Neural cell (in vitro differentiated cells): ENCODE results near the gene PYGB. TPM values are rescaled to one million over a fixed set of nuclear protein-coding genes. Genes with fewer than 3 reads are reported as not detected.
"Not testable (repeated sequence)": the region's sequence is repeated elsewhere in the genome, so short reads cannot be mapped to it uniquely, and the experiment has no call there.

ENCODE experiments used
- H2AFZ ChIP-seq: fragments of 200-600, 300-800 bp; sonication (generic), shearing (Covaris generic); 2 replicates; pipeline ENCODE4 v1.6.0; 2014; ENCODE audit warnings: low read depth, mild to moderate bottlenecking, antibody characterized with exemption, low read length, moderate library complexity
- H3F3A ChIP-seq: fragments of 200-600 bp; shearing (Covaris generic); 2 replicates; pipeline ENCODE4 v1.6.1; 2016; ENCODE audit warnings: mild to moderate bottlenecking, moderate library complexity, mixed read lengths, antibody characterized with exemption, low read length; ENCODE audit not compliant: insufficient read depth, poor library complexity, severe bottlenecking
- H3K27ac ChIP-seq: fragments of 200-600, 300-800 bp; sonication (generic), shearing (Covaris generic); 2 replicates; pipeline ENCODE4 v1.5.1; 2014; ENCODE audit warnings: mild to moderate bottlenecking, low read length, moderate library complexity
- H3K27me3 ChIP-seq: fragments of 300-800, 200-600 bp; sonication (generic), shearing (Covaris generic); 2 replicates; pipeline ENCODE4 v1.6.0; 2014; ENCODE audit warnings: mild to moderate bottlenecking, low read depth, low read length, moderate library complexity; ENCODE audit not compliant: insufficient read depth
- H3K36me3 ChIP-seq: fragments of 300-800, 200-600 bp; sonication (generic), shearing (Covaris generic); 2 replicates; pipeline ENCODE4 v1.5.1; 2014; ENCODE audit warnings: mild to moderate bottlenecking, antibody characterized with exemption, low read length, moderate library complexity; ENCODE audit not compliant: insufficient read depth
- H3K4me2 ChIP-seq: fragments of 300-800, 200-600 bp; sonication (generic), shearing (Covaris generic); 2 replicates; pipeline ENCODE4 v1.6.0; 2014; ENCODE audit warnings: mild to moderate bottlenecking, low read length
- H3K4me3 ChIP-seq: fragments of 300-800, 200-600 bp; sonication (generic), shearing (Covaris generic); 2 replicates; pipeline ENCODE4 v1.5.1; 2014; ENCODE audit warnings: mild to moderate bottlenecking, low read length, moderate library complexity
- H3K79me2 ChIP-seq: fragments of 200-600 bp; shearing (Covaris generic); replicated peaks from 2 replicates; pipeline ENCODE4 v1.6.0; 2014; ENCODE audit warnings: mild to moderate bottlenecking, low read length, moderate library complexity; ENCODE audit not compliant: insufficient read depth
- H3K9ac ChIP-seq: fragments of 300-800, 200-600 bp; sonication (generic), shearing (Covaris generic); 2 replicates; pipeline ENCODE4 v1.6.1; 2016; ENCODE audit warnings: mild to moderate bottlenecking, low read length, mixed read lengths
- H3K9me2 ChIP-seq: fragments of 200-600 bp; shearing (Covaris generic); 2 replicates; pipeline ENCODE4 v1.6.1; 2016; ENCODE audit warnings: mild to moderate bottlenecking, low read length, mixed read lengths; ENCODE audit not compliant: insufficient read depth
- H3K9me3 ChIP-seq: fragments of 200-600, 300-800 bp; sonication (generic), shearing (Covaris generic); 2 replicates; pipeline ENCODE4 v1.6.1; 2016; ENCODE audit warnings: mild to moderate bottlenecking, mixed run types, low read length, moderate library complexity, mixed read lengths
- H4K20me1 ChIP-seq: fragments of 200-600 bp; shearing (Covaris generic); 2 replicates; pipeline ENCODE4 v1.6.1; 2016; ENCODE audit warnings: mild to moderate bottlenecking, mixed run types; ENCODE audit not compliant: insufficient read depth
- EP300 ChIP-seq: fragments of 450-650 bp; conservative IDR thresholded peaks from 2 replicates; pipeline ENCODE4 v1.6.1; 2014; ENCODE audit warnings: antibody characterized with exemption, mild to moderate bottlenecking, moderate library complexity; ENCODE audit not compliant: poor library complexity, severe bottlenecking
- MXI1 ChIP-seq: fragments of 450-650 bp; conservative IDR thresholded peaks from 2 replicates; pipeline ENCODE4 v1.6.1; 2014; ENCODE audit warnings: antibody characterized with exemption, mild to moderate bottlenecking; ENCODE audit not compliant: poor library complexity, severe bottlenecking
- RAD21 ChIP-seq: fragments of 450-650 bp; conservative IDR thresholded peaks from 2 replicates; pipeline ENCODE4 v1.6.1; 2014; ENCODE audit warnings: antibody characterized with exemption, mild to moderate bottlenecking, moderate library complexity
- SMC3 ChIP-seq: fragments of 450-650 bp; conservative IDR thresholded peaks from 2 replicates; pipeline ENCODE4 v1.6.1; 2014; ENCODE audit warnings: antibody characterized with exemption, mild to moderate bottlenecking, moderate library complexity; ENCODE audit not compliant: poor library complexity
- polyA plus RNA-seq: library from polyadenylated mRNA; depleted of rRNA; stranded (reverse); fragments of >200 nt; gene quantifications from 2 replicates; pipeline ENCODE4 v1.2.3, GENCODE V29; 2014
- TF ChIP-seq, protein P1 (sequence below): fragments of 450-650 bp; IDR thresholded peaks from 2 replicates; pipeline ENCODE4 v1.5.1; 2014; ENCODE audit warnings: antibody characterized with exemption, mild to moderate bottlenecking, moderate library complexity; ENCODE audit not compliant: poor library complexity, severe bottlenecking
- TF ChIP-seq, protein P2 (sequence below): IDR thresholded peaks from 2 replicates; pipeline ENCODE4 v1.6.1; 2012; ENCODE audit warnings: borderline replicate concordance

The PYGB gene
- polyA plus RNA-seq, 1 donor from 2014 or later, result 70.5 TPM

DNA sequence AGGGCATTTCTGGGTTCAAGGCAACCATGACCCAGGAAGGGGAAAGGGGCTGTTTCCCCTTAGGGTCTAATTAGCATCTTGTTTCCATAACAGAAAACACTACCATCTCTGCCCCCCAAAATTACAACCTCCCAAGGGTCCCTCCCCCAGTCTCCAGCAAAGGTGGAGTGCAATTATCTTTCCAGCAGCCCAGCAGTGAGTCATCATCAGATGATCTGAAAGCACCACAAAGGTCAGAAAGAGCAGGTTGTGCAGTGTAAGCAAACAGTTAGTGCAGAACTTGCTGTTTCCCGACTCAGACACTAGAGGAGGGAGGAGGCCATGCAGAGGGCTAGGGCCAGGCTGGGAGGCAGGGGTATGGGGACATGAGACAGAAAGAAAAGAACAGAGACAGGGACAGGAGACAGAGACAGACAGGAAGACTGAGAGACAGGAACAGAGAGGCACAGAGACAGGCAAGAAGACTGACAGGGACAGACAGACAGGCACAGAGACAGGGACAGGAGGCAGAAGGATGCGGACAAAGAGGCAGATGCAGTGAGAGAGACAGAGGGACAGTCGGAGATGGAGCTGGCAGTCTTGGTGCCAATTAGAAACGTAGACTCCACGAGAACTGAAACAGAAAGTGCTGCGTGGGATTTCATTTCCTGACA, 62.5 kb downstream of the PYGB start:
- no peak overlapping the region for H3K27ac ChIP-seq
- no peaks in the 10 kb centered on the region for H3F3A ChIP-seq
- H3K79me2 ChIP-seq, result no peaks in the 10 kb centered on the region
- no peaks in the 10 kb centered on the region for H3K27me3 ChIP-seq
- H3K9me3 ChIP-seq, result no peaks in the 10 kb centered on the region
- H3K4me3 ChIP-seq, result no peak overlapping the region
- no peak overlapping the region for H3K4me2 ChIP-seq
- no peaks in the 10 kb centered on the region for H4K20me1 ChIP-seq
- H3K36me3 ChIP-seq, result no peaks in the 10 kb centered on the region
- H3K9me2 ChIP-seq, result no peaks in the 10 kb centered on the region
- no peak overlapping the region for H3K9ac ChIP-seq
- H2AFZ ChIP-seq, result no peak overlapping the region
- TF ChIP-seq MXI1, result no peak
- TF ChIP-seq, protein P1, sequence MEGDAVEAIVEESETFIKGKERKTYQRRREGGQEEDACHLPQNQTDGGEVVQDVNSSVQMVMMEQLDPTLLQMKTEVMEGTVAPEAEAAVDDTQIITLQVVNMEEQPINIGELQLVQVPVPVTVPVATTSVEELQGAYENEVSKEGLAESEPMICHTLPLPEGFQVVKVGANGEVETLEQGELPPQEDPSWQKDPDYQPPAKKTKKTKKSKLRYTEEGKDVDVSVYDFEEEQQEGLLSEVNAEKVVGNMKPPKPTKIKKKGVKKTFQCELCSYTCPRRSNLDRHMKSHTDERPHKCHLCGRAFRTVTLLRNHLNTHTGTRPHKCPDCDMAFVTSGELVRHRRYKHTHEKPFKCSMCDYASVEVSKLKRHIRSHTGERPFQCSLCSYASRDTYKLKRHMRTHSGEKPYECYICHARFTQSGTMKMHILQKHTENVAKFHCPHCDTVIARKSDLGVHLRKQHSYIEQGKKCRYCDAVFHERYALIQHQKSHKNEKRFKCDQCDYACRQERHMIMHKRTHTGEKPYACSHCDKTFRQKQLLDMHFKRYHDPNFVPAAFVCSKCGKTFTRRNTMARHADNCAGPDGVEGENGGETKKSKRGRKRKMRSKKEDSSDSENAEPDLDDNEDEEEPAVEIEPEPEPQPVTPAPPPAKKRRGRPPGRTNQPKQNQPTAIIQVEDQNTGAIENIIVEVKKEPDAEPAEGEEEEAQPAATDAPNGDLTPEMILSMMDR, result peak; percentile 18

DNA sequence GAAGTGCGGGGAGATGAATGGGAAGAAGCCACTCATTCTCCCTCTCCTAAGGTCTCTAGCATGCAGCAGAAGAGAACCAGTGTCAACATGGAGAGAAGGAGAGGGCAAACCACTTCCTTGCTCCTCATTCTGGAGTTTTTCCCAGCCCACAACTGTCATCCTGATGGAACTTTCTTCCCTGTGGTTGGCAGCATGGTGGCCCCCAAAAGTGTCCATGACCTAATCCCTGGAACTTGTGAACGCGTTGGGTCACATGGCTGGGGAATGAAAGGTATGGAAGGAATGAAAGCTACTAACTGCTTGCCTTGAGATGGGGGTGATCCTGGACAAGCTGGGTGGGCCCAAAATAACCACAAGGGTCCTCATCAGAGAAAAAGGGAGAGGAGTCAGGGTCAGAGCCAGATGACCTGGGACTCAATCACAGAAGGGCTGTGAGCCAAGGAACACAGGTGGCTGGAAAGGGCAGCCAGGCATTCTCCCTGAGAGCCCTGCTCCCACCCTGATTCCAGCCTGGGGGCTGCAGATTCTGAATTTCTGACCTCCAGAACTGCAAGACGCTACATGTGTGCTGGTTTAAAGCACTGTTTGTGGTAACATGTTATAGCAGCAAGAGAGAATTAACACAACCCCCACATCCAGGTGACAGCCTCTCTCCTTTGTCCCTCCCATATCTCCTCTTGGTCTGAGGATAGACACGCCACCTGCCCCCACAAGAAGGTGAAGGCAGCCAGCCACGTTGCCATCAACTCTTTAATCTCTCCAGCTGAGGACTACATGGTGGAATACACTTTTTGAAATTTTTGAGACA, 63.2 kb downstream of the PYGB start:
- no peak overlapping the region for H3K4me2 ChIP-seq
- H3K27me3 ChIP-seq, result no peaks in the 10 kb centered on the region
- H3K36me3 ChIP-seq, result no peaks in the 10 kb centered on the region
- H3F3A ChIP-seq, result no peaks in the 10 kb centered on the region
- no peak overlapping the region for H3K4me3 ChIP-seq
- no peaks in the 10 kb centered on the region for H4K20me1 ChIP-seq
- no peak overlapping the region for H2AFZ ChIP-seq
- no peaks in the 10 kb centered on the region for H3K9me2 ChIP-seq
- no peaks in the 10 kb centered on the region for H3K79me2 ChIP-seq
- H3K9ac ChIP-seq, result no peak overlapping the region
- H3K9me3 ChIP-seq, result no peaks in the 10 kb centered on the region
- TF ChIP-seq, protein P1, result no peak
- no peak overlapping the region for H3K27ac ChIP-seq

DNA sequence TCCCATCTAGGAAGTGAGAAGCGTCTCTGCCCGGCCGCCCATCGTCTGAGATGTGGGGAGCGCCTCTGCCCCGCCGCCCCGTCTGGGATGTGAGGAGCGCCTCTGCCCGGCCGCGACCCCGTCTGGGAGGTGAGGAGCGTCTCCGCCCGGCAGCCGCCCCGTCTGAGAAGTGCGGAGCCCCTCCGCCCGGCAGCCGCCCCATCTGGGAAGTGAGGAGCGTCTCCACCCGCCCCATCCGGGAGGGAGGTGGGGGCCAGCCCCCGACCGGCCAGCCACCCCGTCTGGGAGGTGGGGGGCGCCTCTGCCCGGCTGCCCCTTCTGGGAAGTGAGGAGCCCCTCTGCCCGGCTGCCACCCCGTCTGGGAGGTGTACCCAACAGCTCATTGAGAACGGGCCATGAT, 64.8 kb downstream of the PYGB start:
- H3K9me3 ChIP-seq, H3F3A ChIP-seq, H3K9ac ChIP-seq, H3K36me3 ChIP-seq, H3K9me2 ChIP-seq, H3K4me2 ChIP-seq, H2AFZ ChIP-seq, H3K79me2 ChIP-seq, H3K4me3 ChIP-seq, H4K20me1 ChIP-seq, H3K27ac ChIP-seq, H3K27me3 ChIP-seq: not testable (repeated sequence)

GRCh38 chr20:25313593-25313992, 65.7 kb downstream of the PYGB start:
- Histone ChIP-seq H3K9me3 (no peaks in the 10 kb centered on the region), H3K36me3 (no peaks in the 10 kb centered on the region), H3K9me2 (no peaks in the 10 kb centered on the region), H3K4me2 (no peak overlapping the region), H3K4me3 (no peak overlapping the region), H3K79me2 (no peaks in the 10 kb centered on the region), H3F3A (no peaks in the 10 kb centered on the region), H3K9ac (no peak overlapping the region), H4K20me1 (no peaks in the 10 kb centered on the region), H2AFZ (no peak overlapping the region), H3K27ac (no peak overlapping the region), H3K27me3 (no peaks in the 10 kb centered on the region)
- TF ChIP-seq RAD21, result no peak
- TF ChIP-seq EP300, result no peak
- TF ChIP-seq MXI1, result no peak
- TF ChIP-seq, protein P1, result no peak
- TF ChIP-seq SMC3, result no peak
- TF ChIP-seq, protein P2, sequence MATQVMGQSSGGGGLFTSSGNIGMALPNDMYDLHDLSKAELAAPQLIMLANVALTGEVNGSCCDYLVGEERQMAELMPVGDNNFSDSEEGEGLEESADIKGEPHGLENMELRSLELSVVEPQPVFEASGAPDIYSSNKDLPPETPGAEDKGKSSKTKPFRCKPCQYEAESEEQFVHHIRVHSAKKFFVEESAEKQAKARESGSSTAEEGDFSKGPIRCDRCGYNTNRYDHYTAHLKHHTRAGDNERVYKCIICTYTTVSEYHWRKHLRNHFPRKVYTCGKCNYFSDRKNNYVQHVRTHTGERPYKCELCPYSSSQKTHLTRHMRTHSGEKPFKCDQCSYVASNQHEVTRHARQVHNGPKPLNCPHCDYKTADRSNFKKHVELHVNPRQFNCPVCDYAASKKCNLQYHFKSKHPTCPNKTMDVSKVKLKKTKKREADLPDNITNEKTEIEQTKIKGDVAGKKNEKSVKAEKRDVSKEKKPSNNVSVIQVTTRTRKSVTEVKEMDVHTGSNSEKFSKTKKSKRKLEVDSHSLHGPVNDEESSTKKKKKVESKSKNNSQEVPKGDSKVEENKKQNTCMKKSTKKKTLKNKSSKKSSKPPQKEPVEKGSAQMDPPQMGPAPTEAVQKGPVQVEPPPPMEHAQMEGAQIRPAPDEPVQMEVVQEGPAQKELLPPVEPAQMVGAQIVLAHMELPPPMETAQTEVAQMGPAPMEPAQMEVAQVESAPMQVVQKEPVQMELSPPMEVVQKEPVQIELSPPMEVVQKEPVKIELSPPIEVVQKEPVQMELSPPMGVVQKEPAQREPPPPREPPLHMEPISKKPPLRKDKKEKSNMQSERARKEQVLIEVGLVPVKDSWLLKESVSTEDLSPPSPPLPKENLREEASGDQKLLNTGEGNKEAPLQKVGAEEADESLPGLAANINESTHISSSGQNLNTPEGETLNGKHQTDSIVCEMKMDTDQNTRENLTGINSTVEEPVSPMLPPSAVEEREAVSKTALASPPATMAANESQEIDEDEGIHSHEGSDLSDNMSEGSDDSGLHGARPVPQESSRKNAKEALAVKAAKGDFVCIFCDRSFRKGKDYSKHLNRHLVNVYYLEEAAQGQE, result no peak
